RPMI7951 (cell line): ENCODE results near the gene TMEM82. TPM values are rescaled to one million over a fixed set of nuclear protein-coding genes. Genes with fewer than 3 reads are reported as not detected.

Experiments
- DNase-seq: peaks from one replicate; pipeline ENCODE4 v3.0.0-alpha.2; 2012; ENCODE audit warnings: low read depth
- total RNA-seq: library from RNA; depleted of rRNA; stranded (reverse); fragments of >200 nt; shearing (Covaris generic); gene quantifications from 2 replicates; pipeline ENCODE4 v1.2.3, GENCODE V29; 2014

Gene TMEM82
- total RNA-seq, 1 experiment from 2014 or later: not detected

DNA sequence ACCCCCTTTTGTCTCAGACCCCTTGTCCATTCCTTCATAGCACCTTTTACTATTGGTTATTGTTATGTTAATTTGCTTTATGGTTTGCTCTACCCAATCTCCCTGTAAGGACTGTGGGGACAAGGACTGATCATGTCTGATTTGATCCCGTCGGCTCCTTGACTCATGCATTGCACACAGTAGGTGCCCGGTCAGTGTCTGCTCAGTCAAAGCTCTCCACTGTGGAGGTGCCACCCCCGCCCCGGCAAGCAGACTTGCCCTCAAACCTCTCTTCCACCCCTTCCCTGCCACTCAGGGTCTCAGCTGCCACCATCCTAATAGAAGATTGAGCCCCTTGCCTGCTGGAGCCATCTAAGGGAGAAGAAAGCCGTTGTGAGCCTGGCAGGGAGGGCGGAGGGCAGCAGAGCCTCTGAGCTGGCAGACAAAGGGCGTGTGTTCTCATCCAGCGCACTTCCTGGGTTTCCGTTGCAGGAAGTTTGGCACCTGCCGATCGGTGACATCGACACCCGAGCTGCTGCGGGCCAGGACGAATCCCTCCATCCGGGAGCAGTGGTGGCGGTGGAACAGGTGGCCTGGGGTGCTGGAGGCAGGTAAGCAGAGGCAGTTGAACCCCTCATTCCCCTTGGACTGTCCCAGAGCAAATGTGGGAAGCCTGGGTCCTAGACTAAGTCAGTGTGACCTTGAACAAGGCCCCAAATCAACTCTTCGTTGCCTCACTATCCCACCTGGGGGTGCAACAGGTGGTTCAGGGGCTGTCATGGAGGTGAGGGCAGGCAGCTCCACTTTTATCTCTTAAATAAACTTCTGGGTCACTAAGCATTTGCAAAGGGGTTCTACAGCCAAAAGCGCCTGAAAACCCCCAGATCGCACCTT is 14.1 kb downstream of the TMEM82 start:
- DNase-seq: peak; percentile 25

DNA sequence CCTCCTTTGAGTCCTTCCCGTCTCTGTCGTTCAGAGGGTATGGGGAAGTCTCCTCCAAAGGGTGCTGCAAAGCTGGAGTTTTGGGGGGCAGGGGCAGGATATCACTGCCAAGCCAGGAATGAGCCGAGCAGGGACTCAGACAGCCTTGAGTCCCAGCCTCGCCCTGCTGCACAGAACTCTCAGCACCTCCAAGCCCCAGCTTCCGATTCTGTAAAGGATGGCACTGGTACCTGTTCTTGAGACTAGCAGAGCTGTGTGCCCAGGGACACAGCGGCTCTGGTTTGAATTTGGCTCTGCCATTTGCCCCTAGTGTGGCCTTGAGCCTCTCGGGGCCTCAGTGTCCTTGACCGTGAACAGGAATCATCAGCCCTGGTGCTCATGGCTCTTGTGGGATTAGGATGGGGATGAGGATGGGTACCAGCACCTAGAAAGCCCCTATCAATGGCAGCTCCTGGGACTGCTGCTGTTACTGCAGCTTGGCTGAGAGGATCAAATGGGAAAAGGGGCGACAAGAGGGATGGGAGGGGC is 14.8 kb downstream of the TMEM82 start:
- DNase-seq: no peak

DNA sequence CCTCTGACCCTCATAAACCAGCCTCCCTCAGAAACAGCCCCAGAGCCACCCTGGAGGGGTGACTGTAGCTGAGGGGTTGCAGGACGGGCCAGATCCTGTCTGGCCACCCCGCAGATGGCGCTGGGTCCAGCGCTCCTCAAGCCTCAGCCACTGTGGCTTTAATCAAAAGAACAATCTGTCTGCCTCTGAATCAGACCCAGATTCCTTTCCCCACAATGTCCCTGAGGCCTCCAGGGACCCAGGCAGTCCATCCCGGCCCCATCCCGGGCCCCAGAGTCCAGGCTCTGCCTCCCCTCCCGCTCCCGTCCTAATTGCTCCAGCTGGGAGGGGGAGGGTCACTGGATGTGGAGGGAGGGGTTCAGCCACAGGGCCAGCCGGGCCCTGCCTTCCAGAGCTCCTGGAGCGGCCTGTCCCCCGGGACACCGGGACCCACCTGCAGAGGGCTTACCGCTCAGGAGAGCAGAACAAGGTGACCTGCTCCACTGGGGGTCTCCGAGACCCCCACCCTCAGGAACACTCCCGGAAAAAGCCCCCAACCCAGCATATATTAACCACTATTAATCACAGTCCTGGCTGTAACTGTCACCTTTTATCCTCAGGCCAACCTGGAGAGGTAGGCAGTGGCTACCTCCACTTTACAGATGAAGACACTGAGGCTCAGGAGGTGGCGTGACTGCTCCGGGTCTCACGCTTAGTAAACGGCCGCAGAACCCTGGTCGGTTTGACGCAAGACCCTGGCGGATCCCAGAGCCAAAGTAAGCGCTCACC is 15.5 kb downstream of the TMEM82 start:
- DNase-seq: peak; percentile 91

DNA sequence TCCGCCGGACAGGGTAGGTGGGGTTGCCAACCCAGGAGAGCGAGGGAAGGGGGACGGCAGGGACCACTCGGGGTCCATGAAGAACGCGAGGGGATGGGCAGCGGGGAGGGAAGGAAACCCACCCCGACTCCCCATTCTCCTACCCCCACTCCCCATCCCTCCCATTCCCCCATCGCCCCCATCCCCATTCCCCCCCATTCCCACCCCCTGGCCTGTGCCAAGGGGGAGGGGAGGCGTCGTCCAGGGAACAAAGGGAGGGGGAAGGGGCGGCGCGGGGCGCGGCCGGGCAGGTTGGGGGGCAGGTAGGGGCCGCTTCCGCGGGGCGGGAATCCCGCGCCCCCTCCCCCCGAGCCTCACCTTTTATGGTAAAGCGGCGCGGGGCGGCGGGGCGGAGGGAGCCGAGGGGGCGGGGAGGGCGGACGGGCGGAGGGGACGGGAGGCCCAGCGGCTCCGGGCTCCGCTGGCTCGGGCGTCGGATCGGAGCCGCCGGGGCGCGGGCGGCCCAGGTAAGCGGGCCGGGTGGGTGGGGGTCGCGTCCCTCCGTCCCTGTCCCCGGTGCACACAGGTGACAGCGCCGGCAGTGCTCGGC is 16.1 kb downstream of the TMEM82 start, which contains the start of gene FBLIM1:
FBLIM1 (plus strand) TSS at position 453 of the 589 bp plus-strand sequence. CDS start 6,189 bp downstream, outside the sequence.
- DNase-seq: no peak

DNA sequence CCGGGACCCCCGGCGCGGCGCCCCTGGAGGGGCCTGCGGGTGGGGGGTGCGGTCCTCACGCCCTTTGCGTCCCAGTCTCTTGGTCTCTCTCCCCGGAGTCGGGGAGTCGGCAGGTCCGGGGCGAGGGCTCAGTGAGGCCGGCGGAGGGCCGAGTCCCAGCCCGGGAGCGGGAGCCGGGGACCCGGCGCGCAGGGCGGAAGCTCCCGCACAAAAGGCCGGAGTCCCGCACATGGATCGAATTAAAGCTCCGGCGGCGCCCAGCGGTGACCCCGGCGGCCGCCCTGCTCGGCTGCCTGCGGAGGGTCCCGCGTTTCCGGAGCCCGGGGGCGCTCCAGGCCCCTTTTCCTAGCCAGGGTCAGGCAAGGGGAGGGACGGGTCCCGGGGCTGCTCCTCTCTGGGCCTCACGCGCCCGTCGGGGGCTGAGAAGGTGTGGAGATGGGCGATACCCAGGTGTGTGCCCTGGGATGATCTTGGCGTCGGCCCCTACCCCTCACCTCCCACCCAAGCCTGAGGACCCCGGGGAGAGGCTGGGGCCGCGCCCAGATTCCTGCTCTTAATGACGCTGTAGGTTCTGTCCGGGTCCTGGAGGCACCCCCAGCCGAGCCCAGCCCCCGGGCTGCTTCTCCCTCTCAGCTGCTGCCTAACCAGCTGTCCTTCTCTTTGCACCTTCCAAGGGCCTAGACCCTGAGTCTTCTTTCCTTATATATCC is 16.8 kb downstream of the TMEM82 start:
- peak; percentile 26 for DNase-seq

DNA sequence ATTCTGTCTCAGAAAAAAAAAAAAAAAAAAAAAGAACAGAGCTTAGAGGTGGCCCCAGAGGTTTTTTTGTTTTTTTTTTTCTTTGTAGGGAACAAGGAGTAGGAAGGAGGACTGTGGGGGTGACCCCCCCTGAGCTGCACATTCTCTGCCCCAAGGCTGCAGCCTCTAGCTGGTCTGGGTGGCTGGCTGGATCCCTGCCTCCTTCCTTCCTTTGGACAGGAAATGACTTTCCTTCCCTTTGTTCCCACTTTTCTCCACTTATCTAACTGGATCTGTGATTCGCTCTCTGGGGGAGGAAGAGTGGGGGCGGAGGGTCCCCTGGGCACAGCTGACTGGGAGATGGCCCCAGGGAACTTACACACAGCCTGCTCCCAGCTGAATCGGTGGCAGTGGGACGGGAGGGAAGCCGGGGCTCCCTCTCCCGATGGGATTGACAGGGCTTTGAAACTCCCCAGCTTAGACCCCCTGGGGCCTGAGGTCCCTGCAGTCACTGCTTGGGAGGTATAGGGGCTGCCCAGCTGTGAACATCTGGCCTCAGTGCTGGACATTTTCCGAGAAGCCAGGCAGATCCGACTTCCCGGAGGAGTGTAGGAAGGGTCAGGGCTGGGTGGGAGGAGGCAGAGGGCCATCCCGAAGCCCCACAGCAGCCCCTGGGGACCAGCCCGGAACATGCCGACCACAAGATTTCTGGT is 18.4 kb downstream of the TMEM82 start:
- peak; percentile 96 for DNase-seq

DNA sequence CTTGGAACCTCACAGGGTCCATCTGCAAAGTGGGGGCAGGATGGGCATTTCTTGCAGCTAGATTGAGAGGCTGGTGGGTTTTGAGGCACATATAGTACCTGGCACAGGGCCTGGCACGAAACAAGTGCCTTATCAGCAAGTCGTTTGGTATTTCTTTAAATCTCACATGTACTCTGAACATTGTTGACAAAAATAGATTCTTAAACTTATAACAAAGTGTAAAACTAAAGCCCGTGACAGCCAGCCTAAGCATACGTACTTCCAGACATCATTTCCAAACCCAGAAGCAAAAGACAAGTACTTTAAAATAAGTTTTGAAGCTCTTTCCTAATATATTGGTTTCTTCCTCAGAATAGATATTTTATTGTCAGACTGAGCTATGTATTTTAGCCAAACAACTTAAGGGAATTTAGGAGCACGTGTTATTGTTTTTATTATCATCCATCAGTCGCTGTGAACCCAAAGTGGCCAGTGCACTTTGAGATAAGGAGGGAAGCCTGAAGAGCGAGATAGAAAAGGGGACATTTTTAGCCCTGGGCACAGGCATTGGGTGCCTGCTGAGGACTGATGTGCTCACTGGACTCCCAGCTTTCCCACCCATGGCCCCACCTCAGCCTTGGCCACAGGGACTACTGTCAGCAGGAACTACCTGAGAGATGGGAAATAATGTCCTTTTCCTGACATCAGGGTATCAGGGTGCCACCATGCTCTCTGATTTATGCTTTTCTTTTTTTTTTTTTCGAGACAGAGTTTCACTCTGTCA is 19.2 kb downstream of the TMEM82 start:
- no peak for DNase-seq

DNA sequence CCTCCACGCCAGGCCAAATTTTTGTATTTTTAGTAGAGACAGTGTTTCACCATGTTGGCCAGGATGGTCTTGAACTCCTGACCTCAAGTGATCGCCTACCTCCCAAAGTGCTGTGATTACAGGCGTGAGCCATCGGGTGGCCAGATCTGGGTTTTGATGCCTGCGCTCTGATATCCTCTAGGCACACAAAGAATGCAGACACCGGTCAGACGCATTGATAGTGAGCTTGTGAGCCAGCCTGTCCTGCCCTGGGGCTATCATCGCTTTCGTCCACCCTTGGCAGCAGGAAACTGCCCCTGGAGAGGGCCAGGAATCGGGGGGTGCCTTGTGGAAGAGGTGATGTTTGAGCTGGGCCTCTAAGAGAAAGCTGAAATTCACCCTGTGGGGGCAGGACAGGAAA is 20.2 kb downstream of the TMEM82 start:
- DNase-seq: peak; percentile 53

DNA sequence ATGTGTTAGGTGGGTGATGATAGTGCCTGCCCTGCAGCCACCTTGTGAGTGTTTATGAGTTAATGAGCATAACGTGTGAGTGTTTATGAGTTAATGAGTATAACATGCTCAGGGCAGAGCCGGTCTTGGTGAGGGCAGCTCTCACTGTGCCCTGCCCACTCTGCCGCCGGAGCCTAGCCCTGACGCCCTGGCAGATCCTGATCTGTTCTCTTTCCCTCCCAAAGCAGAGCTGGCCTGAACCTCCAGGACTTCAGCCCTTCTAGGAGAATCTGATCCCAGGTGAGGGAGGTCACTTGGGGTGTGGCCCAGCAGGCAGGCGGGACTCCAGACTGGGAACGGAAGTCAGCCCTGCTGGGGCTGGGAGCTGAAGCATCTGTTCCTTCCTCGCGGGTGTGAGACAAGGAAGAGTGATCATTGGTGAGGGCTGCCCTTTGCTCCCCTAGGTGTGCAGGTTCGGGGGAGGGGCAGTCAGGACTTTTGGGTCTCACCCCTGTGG is 22.0 kb downstream of the TMEM82 start:
- no peak for DNase-seq

DNA sequence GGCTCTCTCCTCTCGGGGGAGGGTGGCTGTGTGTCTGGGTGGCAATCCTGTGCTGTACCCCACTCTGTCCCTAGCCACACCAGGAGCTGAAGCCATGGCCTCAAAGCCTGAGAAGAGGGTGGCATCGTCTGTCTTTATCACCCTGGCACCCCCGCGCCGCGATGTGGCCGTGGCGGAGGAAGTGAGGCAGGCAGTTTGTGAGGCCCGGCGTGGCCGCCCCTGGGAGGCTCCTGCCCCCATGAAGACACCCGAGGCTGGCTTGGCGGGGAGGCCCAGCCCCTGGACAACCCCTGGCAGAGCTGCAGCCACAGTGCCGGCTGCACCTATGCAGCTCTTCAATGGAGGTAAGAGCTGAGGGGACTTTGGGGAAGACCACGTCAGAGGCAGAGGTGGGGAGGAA is 22.6 kb downstream of the TMEM82 start:
- DNase-seq: no peak

DNA sequence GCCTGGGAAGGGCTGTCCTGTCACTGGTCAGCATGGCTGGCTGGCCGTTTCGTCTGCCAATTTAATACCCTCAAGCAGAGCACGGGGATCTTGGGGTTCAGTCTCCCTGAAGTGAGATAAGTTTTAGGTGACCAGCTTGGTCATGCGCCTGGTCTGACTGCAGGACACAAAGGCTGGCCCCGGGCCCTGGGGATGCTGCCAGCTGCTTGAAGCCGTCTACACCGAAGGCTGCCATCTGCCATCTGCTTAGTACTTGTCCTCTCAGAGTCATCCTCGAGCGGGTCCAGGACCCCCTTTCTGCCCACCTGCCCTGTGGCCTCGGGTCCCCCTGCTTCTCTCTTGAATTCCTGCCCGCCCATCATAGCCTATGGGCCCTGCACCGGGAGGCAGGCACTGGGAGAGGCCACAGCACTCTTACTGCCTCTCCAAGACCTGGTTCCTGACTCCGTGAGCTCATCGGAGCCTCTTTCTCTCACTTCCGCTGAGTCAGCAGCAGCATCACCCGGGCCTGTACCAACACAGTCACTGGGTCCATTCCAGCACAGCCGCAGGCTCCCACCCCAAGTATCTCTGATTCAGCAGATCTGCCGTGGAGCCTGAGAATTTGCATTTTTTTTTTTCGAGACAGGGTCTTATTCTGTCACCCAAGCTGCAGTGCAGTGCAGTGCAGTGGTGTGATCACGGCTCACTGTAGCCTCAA is 23.3 kb downstream of the TMEM82 start:
- peak; percentile 82 for DNase-seq

DNA sequence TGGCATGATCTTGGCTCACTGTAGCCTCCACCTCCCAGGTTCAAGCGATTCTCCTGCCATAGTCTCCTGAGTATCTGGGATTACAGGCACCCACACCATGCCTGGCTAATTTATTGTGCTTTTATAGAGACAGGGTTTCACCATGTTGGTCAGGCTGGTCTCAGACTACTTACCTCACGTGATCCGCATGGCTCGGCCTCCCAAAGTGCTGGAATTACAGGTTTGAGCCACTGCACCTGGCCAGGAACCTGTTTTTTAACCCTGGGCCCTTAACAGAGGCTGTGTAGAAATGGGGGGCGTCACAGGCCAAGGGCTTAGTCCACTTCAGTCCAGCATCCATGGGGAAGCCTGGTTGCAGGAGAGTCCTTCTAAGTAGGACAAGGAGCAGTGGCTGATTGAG is 25.6 kb downstream of the TMEM82 start:
- DNase-seq: no peak

DNA sequence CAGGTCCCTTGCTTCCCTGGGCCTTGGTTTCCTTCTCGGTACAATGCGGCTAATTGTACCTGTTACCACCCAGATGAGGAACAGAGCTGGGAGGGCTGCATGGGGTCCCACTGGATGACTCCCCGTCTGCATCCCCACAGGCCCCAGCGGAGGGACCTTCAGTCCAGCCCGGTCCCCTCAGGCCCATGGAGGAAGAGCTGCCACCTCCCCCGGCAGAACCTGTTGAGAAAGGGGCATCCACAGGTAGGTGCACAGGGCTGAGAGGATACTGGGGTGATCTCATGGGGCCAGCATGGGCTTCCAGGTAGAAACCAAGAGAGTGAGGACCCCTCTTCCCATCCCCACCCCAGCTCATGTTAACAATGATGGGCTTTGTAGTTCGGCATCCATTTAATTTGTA is 26.1 kb downstream of the TMEM82 start:
- no peak for DNase-seq

DNA sequence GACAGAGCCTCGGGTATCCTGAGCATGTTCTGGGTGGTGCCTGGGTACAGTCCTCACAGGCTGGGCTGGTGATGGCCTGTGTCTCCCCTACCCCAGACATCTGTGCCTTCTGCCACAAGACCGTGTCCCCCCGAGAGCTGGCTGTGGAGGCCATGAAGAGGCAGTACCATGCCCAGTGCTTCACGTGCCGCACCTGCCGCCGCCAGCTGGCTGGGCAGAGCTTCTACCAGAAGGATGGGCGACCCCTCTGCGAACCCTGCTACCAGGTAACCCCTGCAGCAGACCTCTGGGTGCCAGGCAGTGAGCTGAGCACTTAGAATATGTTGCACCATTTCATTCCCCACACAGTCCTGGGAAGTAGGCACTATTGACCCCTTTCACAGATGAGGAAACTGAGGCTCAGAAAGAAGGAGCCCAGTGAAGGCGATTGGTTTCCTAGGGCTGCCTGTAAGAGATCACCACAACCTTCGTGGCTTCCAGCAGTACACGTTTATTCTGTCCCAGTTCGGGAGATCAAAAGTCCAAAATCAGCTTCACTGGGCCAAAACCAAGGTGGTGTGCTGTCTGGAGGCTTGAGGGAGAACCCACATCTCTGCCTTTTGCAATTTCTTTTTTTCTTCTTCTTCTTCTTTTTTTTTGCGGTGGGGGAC is 28.1 kb downstream of the TMEM82 start:
- DNase-seq: no peak

DNA sequence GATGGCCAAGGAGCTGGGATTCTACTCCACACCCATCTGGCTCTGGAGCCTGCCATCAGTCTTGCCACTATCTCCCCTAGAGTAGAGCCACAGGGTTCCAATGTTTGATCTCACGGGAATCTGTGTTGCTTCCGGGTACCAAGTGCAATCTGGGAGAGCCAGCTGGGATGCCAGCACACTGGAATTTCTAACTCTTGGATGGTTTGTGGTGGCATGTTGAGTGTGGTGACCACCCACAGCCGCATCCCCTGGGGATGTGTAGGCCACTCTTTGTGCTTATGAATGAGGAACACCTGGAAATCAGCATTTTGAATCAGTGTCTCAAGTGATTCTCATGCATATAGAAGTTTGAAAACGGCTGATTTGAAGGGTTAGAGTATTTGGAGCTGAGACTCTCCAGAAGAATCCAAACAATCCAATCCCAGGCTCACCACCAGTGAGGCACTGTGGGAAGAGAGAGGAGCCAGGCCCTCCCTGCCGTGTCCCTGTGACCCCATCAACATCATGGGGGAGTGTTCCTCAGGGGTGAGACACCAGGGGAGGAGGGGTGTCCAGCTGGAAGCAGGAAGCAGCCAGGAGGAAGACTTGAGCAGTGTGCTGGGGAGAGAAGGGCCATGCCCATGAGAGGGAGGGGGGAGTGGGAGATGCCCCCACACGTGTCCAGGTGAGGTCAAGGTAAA is 29.7 kb downstream of the TMEM82 start:
- DNase-seq: no peak

DNA sequence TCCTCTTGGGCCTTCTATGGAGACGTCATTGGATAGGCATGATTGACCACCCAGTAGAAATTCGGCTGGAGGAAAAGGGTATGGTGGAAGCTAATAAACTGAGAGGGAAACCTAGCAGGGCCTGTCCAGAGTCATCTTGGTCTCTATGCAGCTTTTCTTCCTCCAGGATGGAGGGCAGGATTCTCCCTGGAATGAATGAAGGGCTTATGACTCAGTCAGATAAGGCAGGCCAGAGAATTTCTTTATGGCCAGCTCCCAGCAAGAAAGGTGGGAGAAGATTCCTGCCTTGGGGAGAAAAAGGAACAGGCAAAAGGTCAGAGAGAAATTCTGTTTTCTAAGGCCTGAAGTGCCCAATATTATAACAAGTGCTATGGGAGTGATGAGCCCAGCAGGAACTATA is 33.4 kb downstream of the TMEM82 start:
- DNase-seq: no peak

DNA sequence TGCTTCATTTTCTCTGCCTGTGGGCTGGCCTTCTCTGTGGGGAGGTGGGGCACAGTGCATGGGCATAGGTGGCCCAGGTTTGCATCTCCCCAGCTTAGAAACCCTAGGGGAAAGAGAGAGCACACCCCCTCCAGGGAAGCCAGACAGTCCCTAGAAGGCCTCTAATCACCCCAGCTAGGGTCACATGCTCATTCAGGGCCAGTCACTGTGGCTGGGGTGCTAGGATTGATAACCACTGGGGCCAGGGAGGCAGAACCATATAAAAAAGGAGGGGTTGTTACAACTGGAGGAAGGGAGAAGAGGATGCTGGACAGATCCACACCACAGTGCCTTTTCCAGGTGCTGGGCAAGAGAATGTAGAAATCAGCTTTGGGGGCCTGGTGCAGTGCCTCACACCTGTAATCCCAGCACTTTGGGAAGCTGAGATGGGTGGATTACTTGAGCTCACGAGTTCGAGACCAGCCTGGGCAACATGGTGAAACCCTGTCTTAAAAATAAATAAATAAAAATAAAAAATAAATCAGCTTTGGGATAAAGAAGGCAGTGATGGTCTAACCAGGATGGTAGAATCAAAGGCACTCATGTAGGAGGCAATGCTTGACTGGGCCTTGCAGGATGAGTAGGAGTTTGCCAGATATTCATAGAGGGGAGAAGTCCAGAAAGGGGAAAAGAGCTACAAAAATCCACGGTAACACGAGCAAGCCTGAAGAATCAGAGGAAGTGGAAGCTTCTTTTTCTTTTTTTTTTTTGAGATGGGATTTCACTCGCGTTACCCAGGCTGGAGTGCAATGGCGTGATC is 35.8 kb downstream of the TMEM82 start:
- no peak for DNase-seq
